Fibroblast of peridontal ligament (primary cell): ENCODE measurements around the gene ADAM11.

Experiments
- DNase-seq: peaks from one replicate; pipeline ENCODE4 v3.0.0-alpha.2; 2010; ENCODE audit errors: extremely low read depth

ADAM11 gene

GRCh38 chr17:44830359-44831288, 71.8 kb downstream of the ADAM11 start:
- peak; percentile 35 for DNase-seq

- no peak for DNase-seq
These were observed 72.6 kb downstream of the ADAM11 start for GRCh38 chr17:44831371-44831770.
